IgD-negative memory B cell (primary cell): ENCODE data around the gene RNF4. TPM values are rescaled to one million over a fixed set of nuclear protein-coding genes. Genes with fewer than 3 reads are reported as not detected.
"Not testable (repeated sequence)": the region's sequence is repeated elsewhere in the genome, so short reads cannot be mapped to it uniquely, and the experiment has no call there.

Experiments used
- H3K27ac Mint-ChIP-seq, 3 donors: one replicate each; pipeline ENCODE4 v1.8.0; 2020 to 2022; ENCODE audit warnings: mild to moderate bottlenecking in 3 of 3, mixed read lengths in 3 of 3, moderate library complexity in 1 of 3
- H3K27me3 Mint-ChIP-seq: one replicate; pipeline ENCODE4 v1.8.0; 2021; ENCODE audit warnings: mixed read lengths
- H3K36me3 Mint-ChIP-seq: one replicate; pipeline ENCODE4 v1.8.0; 2020; ENCODE audit warnings: mild to moderate bottlenecking, mixed read lengths
- H3K4me1 Mint-ChIP-seq, 3 donors: one replicate each; pipeline ENCODE4 v1.8.0; 2020 to 2022; ENCODE audit warnings: mixed read lengths in 3 of 3, mild to moderate bottlenecking in 1 of 3
- H3K4me3 Mint-ChIP-seq, 4 donors: one replicate each; pipeline ENCODE4 v1.8.0; 2020 to 2022; ENCODE audit warnings: mild to moderate bottlenecking in 4 of 4, mixed read lengths in 4 of 4, moderate library complexity in 3 of 4
- H3K9me3 Mint-ChIP-seq, 3 donors: one replicate each; pipeline ENCODE4 v1.8.0; 2020 to 2021; ENCODE audit warnings: mixed read lengths in 3 of 3, mild to moderate bottlenecking in 1 of 3
- polyA plus RNA-seq: library from polyadenylated mRNA; unstranded; fragments of 300-500 nt; fragmentation: Illumina TruSeq; gene quantifications from one replicate; pipeline ENCODE4 v1.2.3, GENCODE V29; 2021

The RNF4 gene
- polyA plus RNA-seq = 94.0 TPM

- no peaks in the 10 kb centered on the region for H3K27me3 Mint-ChIP-seq
- peaks cover 25 to 33% (median 29%) of the 10 kb centered on the region in 3 donors for H3K4me1 Mint-ChIP-seq
- H3K27ac Mint-ChIP-seq = peak within 1 kb of the TSS; percentile 97 to 100 (median 99)
- no peaks in the 10 kb centered on the region for H3K36me3 Mint-ChIP-seq
- H3K9me3 Mint-ChIP-seq = no peaks in the 10 kb centered on the region
- H3K4me3 Mint-ChIP-seq = peak within 1 kb of the TSS; percentile 97 to 98 (median 98)
These were observed at the start of gene RNF4 for GRCh38 chr4:2468456-2469191. RNF4 (plus strand) TSS chr4:2469106; CDS start chr4:2490494, 21,388 bp downstream.

GRCh38 chr4:2419814-2420213 lies 49.1 kb upstream of the RNF4 start:
- Mint-ChIP-seq H3K27ac (peak overlapping the region; percentile 37 to 82 (median 77)), H3K4me1 (peaks cover 19 to 25% (median 19%) of the 10 kb centered on the region in 3 donors), H3K27me3 (peaks cover 41% of the 10 kb centered on the region), H3K4me3 (peak overlapping the region; percentile 14 to 92 (median 62)), H3K36me3 (no peaks in the 10 kb centered on the region), H3K9me3 (no peaks in the 10 kb centered on the region)

- Mint-ChIP-seq H3K27ac (peak overlapping the region in 2 of 3 donors; percentile 59 to 74), H3K27me3 (peaks cover 24% of the 10 kb centered on the region), H3K36me3 (no peaks in the 10 kb centered on the region), H3K9me3 (no peaks in the 10 kb centered on the region), H3K4me3 (peak overlapping the region in 2 of 4 donors; percentile 35 to 37), H3K4me1 (peaks cover 13 to 16% (median 15%) of the 10 kb centered on the region in 3 donors)
These were observed 47.0 kb upstream of the RNF4 start for GRCh38 chr4:2421928-2422327.

GRCh38 chr4:2423066-2423465 lies 45.8 kb upstream of the RNF4 start:
- no peaks in the 10 kb centered on the region for H3K36me3 Mint-ChIP-seq
- H3K27me3 Mint-ChIP-seq = peaks cover 19% of the 10 kb centered on the region
- H3K4me3 Mint-ChIP-seq = no peak overlapping the region
- peaks cover 13 to 16% (median 15%) of the 10 kb centered on the region in 3 donors for H3K4me1 Mint-ChIP-seq
- H3K27ac Mint-ChIP-seq = no peak overlapping the region
- no peaks in the 10 kb centered on the region for H3K9me3 Mint-ChIP-seq

GRCh38 chr4:2423695-2424094 lies 45.2 kb upstream of the RNF4 start:
- Mint-ChIP-seq H3K27ac (no peak overlapping the region), H3K4me1 (peaks cover 13 to 16% (median 15%) of the 10 kb centered on the region in 3 donors), H3K36me3 (no peaks in the 10 kb centered on the region), H3K27me3 (peaks cover 20% of the 10 kb centered on the region), H3K4me3 (no peak overlapping the region), H3K9me3 (no peaks in the 10 kb centered on the region)

- Mint-ChIP-seq H3K36me3 (no peaks in the 10 kb centered on the region), H3K27ac (peak overlapping the region in 1 of 3 donors; percentile 11), H3K4me1 (peaks cover 10 to 11% (median 10%) of the 10 kb centered on the region in 3 donors), H3K27me3 (peaks cover 20% of the 10 kb centered on the region), H3K4me3 (peak overlapping the region in 1 of 4 donors; percentile 77), H3K9me3 (no peaks in the 10 kb centered on the region)
These were observed 44.3 kb upstream of the RNF4 start for GRCh38 chr4:2424581-2424980.

GRCh38 chr4:2425386-2426068 lies 43.4 kb upstream of the RNF4 start:
- Mint-ChIP-seq H3K4me1 (peaks cover 2 to 6% (median 4%) of the 10 kb centered on the region in 3 donors), H3K27me3 (peaks cover 15% of the 10 kb centered on the region), H3K27ac (peak overlapping the region in 1 of 3 donors; percentile 45), H3K36me3 (no peaks in the 10 kb centered on the region), H3K4me3 (no peak overlapping the region), H3K9me3 (no peaks in the 10 kb centered on the region)

GRCh38 chr4:2426069-2426397 lies 42.9 kb upstream of the RNF4 start:
- Mint-ChIP-seq H3K27ac (no peak overlapping the region), H3K27me3 (peaks cover 10% of the 10 kb centered on the region), H3K9me3 (no peaks in the 10 kb centered on the region), H3K4me1 (peaks cover 2 to 6% (median 4%) of the 10 kb centered on the region in 3 donors), H3K4me3 (no peak overlapping the region), H3K36me3 (no peaks in the 10 kb centered on the region)

- Mint-ChIP-seq H3K27ac (no peak overlapping the region), H3K4me3 (no peak overlapping the region), H3K36me3 (no peaks in the 10 kb centered on the region), H3K9me3 (no peaks in the 10 kb centered on the region), H3K27me3 (peaks cover 9% of the 10 kb centered on the region), H3K4me1 (peaks cover 2 to 5% (median 4%) of the 10 kb centered on the region in 3 donors)
These were observed 42.1 kb upstream of the RNF4 start for GRCh38 chr4:2426711-2427275.

- H3K27me3 Mint-ChIP-seq = peaks cover 6% of the 10 kb centered on the region
- no peak overlapping the region for H3K4me3 Mint-ChIP-seq
- peaks cover 0 to 2% (median 0%) of the 10 kb centered on the region in 3 donors for H3K4me1 Mint-ChIP-seq
- H3K36me3 Mint-ChIP-seq = no peaks in the 10 kb centered on the region
- H3K9me3 Mint-ChIP-seq = no peaks in the 10 kb centered on the region
- peak overlapping the region in 1 of 3 donors; percentile 53 for H3K27ac Mint-ChIP-seq
These were observed 41.2 kb upstream of the RNF4 start for GRCh38 chr4:2427383-2428334.

GRCh38 chr4:2428496-2429213 lies 40.3 kb upstream of the RNF4 start:
- peaks cover 4% of the 10 kb centered on the region for H3K27me3 Mint-ChIP-seq
- H3K4me1 Mint-ChIP-seq = peaks cover 0 to 2% (median 0%) of the 10 kb centered on the region in 3 donors
- no peaks in the 10 kb centered on the region for H3K36me3 Mint-ChIP-seq
- peak overlapping the region in 1 of 4 donors; percentile 63 for H3K4me3 Mint-ChIP-seq
- H3K27ac Mint-ChIP-seq = peak overlapping the region in 1 of 3 donors; percentile 39
- no peaks in the 10 kb centered on the region for H3K9me3 Mint-ChIP-seq

GRCh38 chr4:2429945-2430757 lies 38.8 kb upstream of the RNF4 start:
- H3K27ac Mint-ChIP-seq, H3K9me3 Mint-ChIP-seq, H3K4me1 Mint-ChIP-seq, H3K4me3 Mint-ChIP-seq, H3K27me3 Mint-ChIP-seq, H3K36me3 Mint-ChIP-seq: not testable (repeated sequence)

- Mint-ChIP-seq H3K9me3 (no peaks in the 10 kb centered on the region), H3K27ac (no peak overlapping the region), H3K36me3 (no peaks in the 10 kb centered on the region), H3K4me1 (peaks cover 0 to 2% (median 0%) of the 10 kb centered on the region in 3 donors), H3K4me3 (no peak overlapping the region), H3K27me3 (peaks cover 7% of the 10 kb centered on the region)
These were observed 36.9 kb upstream of the RNF4 start for GRCh38 chr4:2432004-2432403.
